IMR-90 (cell line): ENCODE results near the gene MLYCD. TPM values are rescaled to one million over a fixed set of nuclear protein-coding genes. Genes with fewer than 3 reads are reported as not detected.

Experiments used
- ATAC-seq: fragments of 200-7000 bp; cut with Tn5 transposase; 2 replicates; pipeline ENCODE4 v1.9.1; 2020; ENCODE audit warnings: low read depth, mild to moderate bottlenecking, moderate library complexity
- BruUV-seq: library from RNA; stranded (reverse); fragments of 400-500 nt; replicated peaks from 2 replicates; lab custom pipeline; 2021; lab: Mats Ljungman, UMichigan
- CTCF ChIA-PET: fragments of 300-600 bp; formaldehyde crosslinking; extraction: SDS; loops from one replicate; lab custom pipeline; 2021; ENCODE audit warnings: antibody characterized with exemption; lab: Yijun Ruan, JAX
- POLR2A ChIA-PET: fragments of 300-600 bp; sonication (Branson Sonifier 250); formaldehyde crosslinking; loops from one replicate; lab custom pipeline; 2022; ENCODE audit warnings: antibody characterized with exemption; ENCODE audit not compliant: unreplicated experiment; lab: Charles Lee
- DNase-seq: peaks from one replicate; pipeline ENCODE4 v3.0.0; 2013
- H2AFZ ChIP-seq: replicated peaks from 2 replicates; pipeline ENCODE3; 2013; ENCODE audit warnings: low read length, mild to moderate bottlenecking; ENCODE audit not compliant: poor library complexity
- H2AK5ac ChIP-seq: 2 replicates; pipeline ENCODE4 v1.6.1; 2013; ENCODE audit warnings: low read depth, low read length, inconsistent platforms
- H2AK9ac ChIP-seq: replicated peaks from 2 replicates; pipeline ENCODE3; 2013; ENCODE audit warnings: mild to moderate bottlenecking, low read depth, low read length, moderate library complexity; ENCODE audit not compliant: poor library complexity
- H2BK120ac ChIP-seq: 2 replicates; pipeline ENCODE4 v1.6.1; 2013; ENCODE audit warnings: low read depth, low read length, inconsistent platforms
- H2BK15ac ChIP-seq: 3 replicates; pipeline ENCODE4 v1.6.1; 2013; ENCODE audit warnings: low read depth, low read length, inconsistent platforms
- H2BK20ac ChIP-seq: 2 replicates; pipeline ENCODE4 v1.6.1; 2013; ENCODE audit warnings: low read depth, mild to moderate bottlenecking, inconsistent platforms, low read length, moderate library complexity
- H2BK5ac ChIP-seq: 2 replicates; pipeline ENCODE4 v1.6.1; 2013; ENCODE audit warnings: mild to moderate bottlenecking, low read depth, low read length, inconsistent platforms; ENCODE audit not compliant: poor library complexity, severe bottlenecking
- H3K14ac ChIP-seq: replicated peaks from 2 replicates; pipeline ENCODE4 v1.6.1; 2013; ENCODE audit warnings: low read depth, low read length, inconsistent platforms
- H3K18ac ChIP-seq: 2 replicates; pipeline ENCODE4 v1.6.1; 2013; ENCODE audit warnings: low read depth, low read length, control low read depth
- H3K23ac ChIP-seq: 2 replicates; pipeline ENCODE4 v1.6.1; 2013; ENCODE audit warnings: low read depth, low read length, inconsistent platforms
- H3K27ac ChIP-seq: 2 replicates; pipeline ENCODE4 v1.5.1; 2013; ENCODE audit warnings: mild to moderate bottlenecking, control low read depth, low read length; ENCODE audit not compliant: insufficient read depth
- H3K27me3 ChIP-seq: 2 replicates; pipeline ENCODE4 v1.6.1; 2013; ENCODE audit warnings: low read length; ENCODE audit not compliant: control insufficient read depth, insufficient read depth
- H3K36me3 ChIP-seq: 2 replicates; pipeline ENCODE4 v1.6.1; 2013; ENCODE audit warnings: low read length, mixed read lengths; ENCODE audit not compliant: control insufficient read depth, insufficient read depth
- H3K4ac ChIP-seq: 2 replicates; pipeline ENCODE4 v1.6.1; 2013; ENCODE audit warnings: low read depth, low read length, inconsistent platforms
- H3K4me1 ChIP-seq: 2 replicates; pipeline ENCODE4 v1.6.1; 2013; ENCODE audit warnings: low read length, mixed read lengths; ENCODE audit not compliant: control insufficient read depth, insufficient read depth
- H3K4me2 ChIP-seq: 2 replicates; pipeline ENCODE4 v1.6.1; 2013; ENCODE audit warnings: low read depth, mild to moderate bottlenecking, control low read depth, low read length, moderate library complexity
- H3K4me3 ChIP-seq: 2 replicates; pipeline ENCODE4 v1.5.1; 2013; ENCODE audit warnings: low read depth, mild to moderate bottlenecking, control low read depth, low read length, moderate library complexity; ENCODE audit not compliant: insufficient read depth
- H3K56ac ChIP-seq: 2 replicates; pipeline ENCODE4 v1.6.1; 2013; ENCODE audit warnings: low read length, inconsistent platforms; ENCODE audit not compliant: insufficient read depth; ENCODE audit errors: extremely low read depth
- H3K79me1 ChIP-seq, 2 experiments: 2 replicates each; pipeline ENCODE4 v1.6.1; 2013; ENCODE audit warnings: low read length in 2 of 2, inconsistent platforms in 1 of 2, low read depth in 1 of 2
- H3K9ac ChIP-seq: 2 replicates; pipeline ENCODE4 v1.6.1; 2013; ENCODE audit warnings: low read depth, low read length, control low read depth
- H3K9me1 ChIP-seq: 2 replicates; pipeline ENCODE4 v1.6.1; 2013; ENCODE audit warnings: low read length, inconsistent platforms; ENCODE audit not compliant: insufficient read depth
- H3K9me3 ChIP-seq: 2 replicates; pipeline ENCODE4 v1.6.1; 2013; ENCODE audit warnings: low read length; ENCODE audit not compliant: control insufficient read depth, insufficient read depth
- H4K20me1 ChIP-seq: 2 replicates; pipeline ENCODE4 v1.6.1; 2013; ENCODE audit warnings: low read length, inconsistent platforms; ENCODE audit not compliant: insufficient read depth
- H4K5ac ChIP-seq: 2 replicates; pipeline ENCODE4 v1.6.1; 2013; ENCODE audit warnings: mild to moderate bottlenecking, low read depth, low read length, control low read depth
- H4K8ac ChIP-seq, 2 experiments: 2 replicates each; pipeline ENCODE4 v1.6.1; 2013; ENCODE audit warnings: low read depth in 2 of 2, low read length in 2 of 2, control low read depth in 1 of 2, inconsistent platforms in 1 of 2
- H4K91ac ChIP-seq: 2 replicates; pipeline ENCODE4 v1.6.1; 2013; ENCODE audit warnings: low read depth, low read length, inconsistent platforms; ENCODE audit not compliant: insufficient read depth
- BHLHE40 ChIP-seq: fragments of 150-350 bp; IDR thresholded peaks from 2 replicates; pipeline ENCODE4 v1.6.1; 2016; ENCODE audit warnings: mild to moderate bottlenecking, low read depth, low read length
- CEBPB ChIP-seq: IDR thresholded peaks from 2 replicates; pipeline ENCODE4 v1.6.1; 2012; ENCODE audit warnings: low read depth, low read length, improper control_type of control experiment
- CHD1 ChIP-seq: IDR thresholded peaks from 2 replicates; pipeline ENCODE4 v1.6.1; 2012; ENCODE audit warnings: low read depth, low read length, improper control_type of control experiment
- CTCF ChIP-seq: conservative IDR thresholded peaks from 2 replicates; pipeline ENCODE4 v1.5.1; 2012; ENCODE audit warnings: mild to moderate bottlenecking, low read depth, low read length, improper control_type of control experiment
- ELK1 ChIP-seq: fragments of 150-350 bp; IDR thresholded peaks from 2 replicates; pipeline ENCODE4 v1.6.1; 2016; ENCODE audit warnings: low read depth, mild to moderate bottlenecking, low read length, moderate library complexity, borderline replicate concordance
- FOS ChIP-seq: fragments of 150-350 bp; IDR thresholded peaks from 2 replicates; pipeline ENCODE4 v1.6.1; 2016; ENCODE audit warnings: low read depth, low read length
- MAFK ChIP-seq: IDR thresholded peaks from 2 replicates; pipeline ENCODE4 v1.6.1; 2012; ENCODE audit warnings: low read depth, low read length, improper control_type of control experiment
- MAZ ChIP-seq: IDR thresholded peaks from 2 replicates; pipeline ENCODE4 v1.6.1; 2012; ENCODE audit warnings: low read depth, mild to moderate bottlenecking, low read length, improper control_type of control experiment, moderate library complexity, borderline replicate concordance
- MXI1 ChIP-seq: IDR thresholded peaks from 2 replicates; pipeline ENCODE4 v1.6.1; 2012; ENCODE audit warnings: low read depth, mild to moderate bottlenecking, low read length, moderate library complexity, borderline replicate concordance
- NFE2L2 ChIP-seq: fragments of 150-350 bp; IDR thresholded peaks from 2 replicates; pipeline ENCODE4 v1.6.1; 2016; ENCODE audit warnings: low read depth, mild to moderate bottlenecking, low read length
- POLR2A ChIP-seq: IDR thresholded peaks from 2 replicates; pipeline ENCODE4 v1.6.1; 2012; ENCODE audit warnings: mild to moderate bottlenecking, low read depth, low read length
- RAD21 ChIP-seq: IDR thresholded peaks from 2 replicates; pipeline ENCODE4 v1.6.1; 2012; ENCODE audit warnings: low read length, improper control_type of control experiment
- RCOR1 ChIP-seq: IDR thresholded peaks from 2 replicates; pipeline ENCODE4 v1.6.1; 2012; ENCODE audit warnings: mild to moderate bottlenecking, low read length, improper control_type of control experiment; ENCODE audit not compliant: insufficient replicate concordance
- RFX5 ChIP-seq: IDR thresholded peaks from 2 replicates; pipeline ENCODE4 v1.8.0; 2012; ENCODE audit warnings: low read depth, mild to moderate bottlenecking, low read length, moderate library complexity
- SMC3 ChIP-seq: fragments of 150-350 bp; IDR thresholded peaks from 2 replicates; pipeline ENCODE4 v1.6.1; 2016; ENCODE audit warnings: low read depth, mild to moderate bottlenecking, antibody characterized with exemption, low read length, moderate library complexity
- WGBS, 2 experiments: methylation state at CpG; one replicate each; pipeline versions ENCODE4 v1.1.5 to v1.1.7; 2013; ENCODE audit warnings: missing lambda C conversion rate in 2 of 2; ENCODE audit not compliant: insufficient read length in 1 of 2; ENCODE audit errors: extremely low coverage in 2 of 2; 5-methylcytosine and 5-hydroxymethylcytosine counted together
- dilution Hi-C: fragments of 300-500 bp; cut with HindIII; formaldehyde crosslinking; loops from one replicate; pipeline ENCODE4 v1.14.3; 2018; ENCODE audit warnings: low sequenced_read_pairs; ENCODE audit not compliant: unreplicated experiment
- in situ Hi-C: fragments of 300-500 bp; cut with MboI; formaldehyde crosslinking; loops from 3 replicates; pipeline ENCODE4 v1.14.3; 2019; ENCODE audit warnings: low sequenced_read_pairs, inconsistent platforms, mixed read lengths
- intact Hi-C: fragments of 100-400 bp; cut with micrococcal nuclease; formaldehyde crosslinking; loops from 2 replicates; pipeline ENCODE4 v1.10.0; 2022
- polyA plus RNA-seq, 3 experiments: library from polyadenylated mRNA; depleted of rRNA; stranded (reverse); fragments of >200 nt; gene quantifications; 2 replicates each; pipeline ENCODE4 v1.2.3, GENCODE V29; 2012; ENCODE audit warnings: low replicate concordance in 1 of 3
- total RNA-seq: library from RNA; depleted of rRNA; stranded (reverse); fragments of >200 nt; gene quantifications from 2 replicates; pipeline ENCODE4 v1.2.3, GENCODE V29; 2012

MLYCD gene
- total and polyA plus RNA-seq, 2 of the 4 experiments (the other 2 are of a cell fraction), result 1.9 to 2.7 TPM

GRCh38 chr16:83968891-83969649, 70.2 kb downstream of the MLYCD start:
- WGBS, 2 experiments, result 1% methylated on average over 20 of the region's 45 CpGs; no CpG with 5 or more reads in 1 of the 2 experiments
- Histone ChIP-seq H3K79me1 (no peaks in the 10 kb centered on the region), H3K14ac (no peak overlapping the region), H3K27me3 (peaks cover 29% of the 10 kb centered on the region), H2BK120ac (no peak overlapping the region), H2AK9ac (peak overlapping the region; percentile 61), H3K36me3 (no peaks in the 10 kb centered on the region; the same call in 1 of the 2 replicates), H4K91ac (no peak overlapping the region), H2BK5ac (no peak overlapping the region), H3K9ac (no peak overlapping the region), H3K9me3 (no peaks in the 10 kb centered on the region), H3K4me3 (peak overlapping the region; percentile 16; the same call in 1 of the 2 replicates), H3K9me1 (no peaks in the 10 kb centered on the region; the same call in 1 of the 2 replicates), H4K8ac (no peak overlapping the region), H3K56ac (no peak overlapping the region), H3K23ac (no peak overlapping the region), H4K20me1 (no peaks in the 10 kb centered on the region; the same call in none of the 2 replicates), H3K4me1 (no peaks in the 10 kb centered on the region), H3K4me2 (no peak overlapping the region), H3K4ac (no peak overlapping the region), H3K18ac (no peak overlapping the region), H2AK5ac (no peak overlapping the region), H2BK15ac (no peak overlapping the region), H4K5ac (no peak overlapping the region), H2AFZ (no peak overlapping the region), H2BK20ac (no peak overlapping the region), H3K27ac (no peak overlapping the region)
- POLR2A ChIA-PET, result no interaction called here
- no TSS peak for BruUV-seq
- intact Hi-C loops (loop anchor here (1.0 to 5.0 kb wide), 4 partner anchors 56 to 208 kb away; partner anchors contain the start of gene SLC38A8), in situ Hi-C loops (loop anchor here (10.0 to 25.0 kb wide), 2 partner anchors 206 to 518 kb away; no protein-coding TSS in a partner anchor), dilution Hi-C loops (no loop called here)
- ATAC-seq (no peak), DNase-seq (no peak)
- CTCF ChIA-PET, result no interaction called here
- TF ChIP-seq MXI1, result no peak
- TF ChIP-seq CHD1, result no peak
- TF ChIP-seq MAZ, result no peak
- no peak for TF ChIP-seq RAD21
- no peak for TF ChIP-seq RCOR1
- TF ChIP-seq FOS, result no peak
- no peak for TF ChIP-seq BHLHE40
- TF ChIP-seq CEBPB, result no peak
- TF ChIP-seq ELK1, result no peak
- TF ChIP-seq MAFK, result no peak
- TF ChIP-seq SMC3, result no peak
- TF ChIP-seq RFX5, result no peak
- TF ChIP-seq CTCF, result no peak
- TF ChIP-seq POLR2A, result no peak
- TF ChIP-seq NFE2L2, result no peak
